Endometrium (tissue), 2 donors: ENCODE results near the gene APH1B.

Source experiments
- FAIRE-seq: peaks from 2 replicates; lab custom pipeline; 2012; peaks lifted over from hg19 to GRCh38; lab: Jason Lieb, UNC
- donor health status: control.
- donor health status: control.

Gene APH1B

DNA sequence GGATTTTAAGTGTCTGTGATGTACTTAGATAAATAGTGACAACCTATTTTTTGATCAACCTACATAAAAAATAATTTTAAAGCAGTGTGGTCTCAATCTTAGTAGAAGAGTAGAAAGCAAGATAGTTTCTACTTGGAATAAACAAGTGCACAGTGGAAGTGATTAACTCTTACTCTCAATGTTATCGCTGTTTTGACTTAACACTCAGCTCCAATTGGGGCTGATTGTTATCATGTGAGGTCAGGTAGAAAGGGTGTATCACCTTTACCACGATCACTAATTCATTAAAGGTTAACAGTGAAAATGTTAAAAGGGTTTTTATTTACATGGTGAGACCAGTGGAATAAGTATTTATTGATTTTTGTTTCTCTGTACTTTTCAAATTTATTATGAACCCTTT is 22.4 kb upstream of the APH1B start:
- no peak for FAIRE-seq

DNA sequence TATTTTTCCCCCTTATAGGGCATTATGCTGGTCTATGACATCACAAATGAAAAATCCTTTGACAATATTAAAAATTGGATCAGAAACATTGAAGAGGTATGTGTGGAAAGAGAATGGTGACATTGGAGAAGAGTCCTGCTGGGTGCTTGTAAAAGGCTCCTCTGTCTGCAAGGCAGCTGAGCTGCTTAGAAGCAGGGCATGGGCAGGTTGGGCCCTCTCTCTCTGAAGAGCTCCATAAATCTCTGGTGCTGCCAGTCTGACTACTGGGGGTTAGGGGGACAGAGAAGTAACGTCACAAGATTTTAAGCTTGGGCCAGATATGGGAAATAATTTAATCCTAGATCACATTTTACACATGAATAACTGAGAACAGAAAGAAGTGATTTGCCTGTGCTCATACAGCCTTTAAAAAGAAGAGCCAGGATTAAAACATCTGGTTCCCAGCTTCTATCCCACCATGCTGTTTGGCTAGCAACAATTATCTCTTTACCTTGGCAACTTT is 21.9 kb upstream of the APH1B start:
- FAIRE-seq = no peak

DNA sequence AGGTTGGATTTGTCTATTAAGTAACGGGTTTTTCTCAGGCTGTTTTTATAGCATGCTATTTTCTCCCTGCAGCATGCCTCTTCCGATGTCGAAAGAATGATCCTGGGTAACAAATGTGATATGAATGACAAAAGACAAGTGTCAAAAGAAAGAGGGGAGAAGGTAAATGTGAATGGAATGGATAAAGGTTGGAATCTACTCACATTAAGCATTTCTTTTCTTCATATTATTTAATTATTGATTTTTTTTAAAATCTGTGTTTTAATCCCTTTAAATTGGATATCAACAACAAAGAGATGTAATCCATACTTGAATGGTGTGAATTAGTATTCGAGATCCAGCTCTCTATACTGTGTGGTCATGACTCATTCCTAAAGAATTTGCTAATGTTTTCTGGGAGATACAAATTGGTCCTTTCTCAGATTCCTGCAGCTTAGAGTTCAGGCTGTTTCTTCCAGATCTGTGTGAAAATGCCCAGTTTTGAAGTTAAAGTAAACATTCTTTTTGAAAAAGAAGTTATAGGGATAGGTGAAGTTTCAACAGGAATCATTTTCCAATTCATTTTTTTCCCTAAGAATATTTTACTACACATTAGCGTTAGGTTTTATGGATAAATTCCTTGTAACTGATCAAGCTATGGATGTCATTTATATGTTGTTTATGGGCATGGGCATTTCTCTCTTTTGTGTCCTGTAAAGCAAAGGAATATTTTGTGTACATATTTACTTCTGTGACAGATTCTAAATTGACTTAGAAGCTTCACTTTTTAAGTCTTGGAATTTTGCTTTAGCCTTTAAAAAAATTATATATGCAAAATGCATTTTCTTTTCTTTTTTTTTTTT is 20.8 kb upstream of the APH1B start:
- FAIRE-seq = peak; percentile 35

DNA sequence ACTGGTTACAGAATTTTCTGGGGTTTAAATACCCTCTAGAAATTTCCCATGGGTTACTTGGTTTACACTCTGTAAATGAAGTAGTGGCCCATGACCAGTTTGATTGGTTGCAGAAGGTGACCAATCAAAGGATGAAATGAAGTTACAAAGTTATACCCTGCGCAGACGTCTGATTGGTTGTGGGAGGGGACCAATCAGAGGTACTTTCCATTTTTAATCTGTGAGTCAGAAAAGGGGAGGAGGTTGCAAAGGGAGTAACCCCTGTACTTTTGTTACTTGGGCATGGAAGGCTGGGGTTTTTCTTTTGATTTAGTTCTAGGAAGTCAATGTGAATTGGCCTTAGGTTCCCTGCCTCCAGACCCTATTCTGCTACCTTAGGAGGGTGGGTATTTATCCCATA is 18.7 kb upstream of the APH1B start:
- no peak for FAIRE-seq

DNA sequence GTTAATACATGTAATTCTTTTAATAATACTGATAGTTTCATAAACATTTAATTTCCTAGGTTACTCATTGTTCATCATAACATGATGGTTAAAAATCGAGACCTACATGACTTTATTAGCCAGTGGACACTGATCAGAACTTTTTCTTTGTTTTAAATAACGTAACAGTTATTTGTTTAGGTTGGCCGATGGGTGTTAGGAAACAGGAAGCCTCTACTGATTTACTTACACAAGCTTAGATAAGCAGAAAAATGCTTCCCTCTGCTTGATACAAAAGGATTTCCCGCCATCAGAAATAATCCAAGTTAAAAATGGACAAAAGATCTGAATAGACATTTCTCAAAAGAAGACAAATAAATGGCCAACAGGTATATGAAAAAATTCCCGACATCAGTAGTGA is 16.6 kb upstream of the APH1B start:
- no peak for FAIRE-seq

DNA sequence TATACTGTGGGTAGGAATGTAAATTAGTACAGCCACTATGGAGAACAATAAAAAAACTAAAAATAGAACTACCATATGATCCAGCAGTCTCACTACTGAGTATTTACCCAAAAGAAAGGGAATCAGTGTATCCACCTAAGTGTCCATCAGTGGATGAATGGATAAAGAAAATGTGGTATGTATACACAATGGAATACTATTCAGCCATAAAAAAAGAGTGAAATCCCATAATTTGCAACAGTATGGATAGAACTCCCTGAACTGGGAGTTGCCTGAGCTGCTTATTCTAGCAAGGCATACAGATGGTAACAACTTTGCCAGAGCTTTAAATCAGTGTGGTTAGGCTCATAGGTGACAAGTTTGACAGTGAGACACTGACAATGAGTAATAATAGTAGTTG is 16.1 kb upstream of the APH1B start:
- no peak for FAIRE-seq

DNA sequence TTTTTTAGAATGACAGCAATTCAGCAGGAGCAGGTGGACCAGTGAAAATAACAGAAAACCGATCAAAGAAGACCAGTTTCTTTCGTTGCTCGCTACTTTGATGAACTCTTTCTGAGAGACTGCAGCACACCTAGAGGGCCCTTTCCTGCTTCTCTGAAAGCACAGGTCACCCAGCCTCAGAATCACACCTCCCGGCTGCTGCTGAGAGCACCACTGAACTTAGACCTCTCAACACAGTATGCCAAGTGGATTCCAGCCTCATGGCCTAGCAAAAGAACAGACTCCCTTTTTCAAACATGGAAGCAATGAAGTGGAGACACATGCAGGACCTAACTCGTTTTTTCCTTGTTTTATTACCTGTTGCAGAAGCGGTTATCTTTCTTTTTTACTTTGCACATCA is 13.9 kb upstream of the APH1B start:
- FAIRE-seq = no peak

DNA sequence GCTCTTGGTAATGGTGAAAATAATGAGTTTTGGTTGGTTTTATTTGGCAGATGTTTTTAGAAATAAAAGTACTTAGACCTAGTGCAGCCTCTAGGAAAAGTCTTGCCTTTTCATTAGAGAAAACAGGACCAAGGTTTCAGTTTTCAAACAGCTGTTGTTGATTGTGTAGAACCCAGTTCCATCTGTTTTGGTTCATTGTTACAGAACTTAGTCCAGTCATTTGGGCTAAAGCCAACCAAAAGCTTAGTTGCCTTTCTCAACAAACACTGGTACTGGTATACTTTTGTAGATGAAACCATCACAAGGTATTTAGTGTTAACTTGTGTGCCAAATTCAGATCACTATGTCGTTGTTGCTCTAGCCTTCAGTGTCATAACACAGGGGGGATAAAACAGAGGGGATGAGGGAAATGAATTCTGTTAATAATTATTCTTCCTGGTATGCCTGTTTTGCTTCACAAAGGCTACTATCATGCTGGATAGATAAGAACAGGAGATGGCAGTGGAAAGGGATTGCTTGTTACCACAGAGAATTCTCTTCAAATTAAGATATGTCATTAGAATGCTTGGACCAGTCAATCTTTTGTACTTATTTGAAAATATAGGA is 12.6 kb upstream of the APH1B start:
- FAIRE-seq = no peak

DNA sequence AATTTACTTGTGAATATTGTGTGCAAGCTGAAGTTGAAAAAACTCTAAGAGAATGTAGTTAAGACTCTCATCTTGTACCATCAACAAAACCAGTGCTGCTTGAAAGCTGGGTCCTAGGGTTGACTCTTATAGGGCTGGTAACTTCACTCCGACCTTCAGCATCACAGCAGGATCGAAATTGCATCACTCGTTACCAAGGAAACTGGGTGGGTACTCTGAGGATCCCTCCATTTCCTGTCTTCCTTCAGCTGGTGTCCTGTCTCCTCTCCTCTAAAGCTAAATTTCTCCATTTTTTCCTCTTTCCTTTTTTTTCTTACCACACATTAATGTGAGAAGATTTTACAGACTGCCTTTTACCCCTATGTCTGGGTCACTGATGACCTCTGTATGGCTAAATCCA is 3.0 kb upstream of the APH1B start:
- no peak for FAIRE-seq

DNA sequence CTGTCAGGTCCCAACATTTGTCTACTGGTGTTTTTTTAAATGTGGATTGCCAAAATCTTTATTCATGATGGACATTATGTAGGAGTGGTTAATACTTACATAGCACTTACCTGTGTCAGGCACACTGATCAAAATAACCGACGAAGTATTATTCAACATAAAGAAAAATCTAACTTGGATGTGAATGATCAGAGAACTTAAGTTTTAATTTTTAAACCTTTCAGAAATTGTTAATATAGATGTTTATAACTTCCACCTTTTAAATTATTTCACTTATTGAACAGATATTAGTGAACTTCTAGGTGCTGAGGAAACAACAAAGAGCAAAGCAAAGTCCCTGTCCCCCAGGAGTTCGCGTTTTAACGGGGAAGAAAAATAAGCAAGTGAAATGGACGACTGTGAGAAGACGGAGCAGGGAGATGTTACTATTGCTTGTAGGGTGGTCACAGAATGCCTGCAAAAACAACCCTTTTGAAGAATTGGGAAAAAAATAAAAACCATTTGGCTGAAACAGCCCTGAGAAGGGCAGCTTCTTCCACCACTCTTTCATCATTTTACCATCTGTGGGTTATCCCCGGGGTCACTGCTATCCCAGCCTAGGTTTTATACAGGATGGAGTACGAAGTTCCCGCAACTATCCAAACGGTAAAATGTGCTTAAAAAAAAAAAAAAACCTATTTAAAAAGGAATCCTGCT is 915 bp upstream of the APH1B start:
- peak; percentile 39 for FAIRE-seq

DNA sequence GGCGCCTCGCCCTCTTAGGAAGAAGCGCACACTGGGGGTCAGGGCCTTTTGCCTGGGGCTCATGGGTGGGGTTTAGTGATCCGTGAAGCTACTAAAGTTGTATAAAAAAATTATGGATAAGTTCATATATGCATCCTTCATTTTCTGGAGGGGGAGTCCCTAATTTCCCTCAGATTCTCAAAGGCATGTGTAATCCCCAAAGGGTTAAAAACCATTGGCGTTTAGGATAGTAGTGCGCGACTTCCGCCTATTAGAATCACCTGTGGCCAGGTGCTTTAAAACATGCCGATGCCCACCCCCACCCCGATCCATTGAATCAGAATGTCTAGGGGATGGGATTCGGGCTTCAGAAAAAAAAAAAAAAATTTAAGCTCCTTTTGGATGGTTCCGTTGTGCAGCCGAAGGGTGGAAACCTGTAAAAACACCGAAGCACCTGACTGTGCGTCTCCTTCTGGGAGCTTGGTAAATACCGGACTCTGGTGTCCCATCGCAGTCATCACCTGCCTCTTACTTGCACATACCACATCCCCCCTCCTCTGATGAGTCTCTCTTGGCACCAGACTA is 570 bp downstream of the APH1B start:
- no peak for FAIRE-seq

DNA sequence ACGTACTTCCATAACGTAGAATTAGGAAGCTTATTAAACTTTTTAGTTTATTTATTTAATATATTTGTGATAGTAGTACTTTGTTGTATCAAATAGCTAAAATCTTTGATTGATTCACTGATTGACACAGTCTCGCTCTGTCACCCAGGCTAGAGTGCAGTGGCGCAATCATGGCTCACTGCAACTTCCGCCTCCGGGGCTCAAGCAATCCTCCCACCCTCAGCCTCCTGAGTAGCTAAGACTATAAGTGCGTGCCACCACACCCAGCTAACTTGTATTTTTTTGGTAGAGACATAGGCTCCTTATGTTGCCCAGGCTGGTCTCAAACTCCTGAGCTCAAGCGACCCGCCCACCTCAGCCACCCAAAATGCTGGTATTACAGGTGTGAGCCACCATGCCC is 5.7 kb downstream of the APH1B start:
- no peak for FAIRE-seq

DNA sequence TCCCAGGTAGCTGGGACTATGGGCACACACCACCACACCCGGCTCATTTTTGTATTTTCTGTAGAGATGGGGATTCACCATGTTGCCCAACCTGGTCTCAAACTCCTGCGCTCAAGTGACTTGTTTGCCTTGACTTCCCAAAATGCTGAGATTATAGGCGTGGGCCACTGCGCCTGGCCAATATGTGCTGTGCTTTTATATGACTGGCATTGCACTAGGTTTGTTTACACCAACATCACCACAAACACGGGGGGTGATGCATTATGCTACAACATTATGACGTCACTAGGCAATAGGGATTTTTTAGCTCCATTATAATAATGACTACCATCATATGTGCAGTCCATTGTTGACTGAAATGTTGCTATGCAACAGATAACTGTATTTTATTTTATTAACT is 6.9 kb downstream of the APH1B start:
- FAIRE-seq = no peak

DNA sequence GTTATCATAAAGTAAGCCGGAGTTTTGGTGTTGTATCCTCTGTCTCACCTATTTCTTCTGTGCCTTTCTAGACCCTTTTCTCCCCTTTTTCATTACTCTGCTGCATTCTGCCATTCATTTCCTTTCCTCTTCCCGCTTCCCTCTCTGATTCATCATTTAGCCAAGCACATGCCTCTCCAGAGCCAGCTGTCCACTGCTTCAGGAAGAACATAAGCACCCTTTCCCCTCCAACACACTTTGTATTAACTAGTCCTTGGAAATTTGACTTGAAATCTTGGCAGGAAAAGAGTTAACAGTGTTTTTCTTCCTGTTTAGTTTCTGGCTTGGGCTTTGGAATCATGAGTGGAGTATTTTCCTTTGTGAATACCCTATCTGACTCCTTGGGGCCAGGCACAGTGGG is 9.7 kb downstream of the APH1B start:
- FAIRE-seq = no peak

DNA sequence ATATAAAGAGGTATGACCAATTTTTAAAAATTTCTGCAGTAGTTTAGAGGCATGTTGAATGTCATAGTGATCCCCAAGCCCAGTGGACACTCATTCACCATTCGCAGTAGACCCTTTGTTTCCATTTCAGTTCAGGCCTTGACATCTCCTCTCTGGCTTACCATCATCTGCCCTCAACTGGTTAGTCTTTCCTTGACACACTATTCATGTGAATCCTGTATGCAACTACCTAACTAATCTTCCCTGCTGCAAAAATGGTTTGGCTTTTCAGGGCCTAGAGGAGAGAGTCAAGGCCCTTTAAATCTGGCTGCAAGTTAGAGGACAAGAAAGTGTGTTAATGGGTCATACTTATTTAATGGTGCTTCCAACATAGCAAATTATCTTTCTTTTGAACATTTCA is 10.9 kb downstream of the APH1B start:
- no peak for FAIRE-seq

DNA sequence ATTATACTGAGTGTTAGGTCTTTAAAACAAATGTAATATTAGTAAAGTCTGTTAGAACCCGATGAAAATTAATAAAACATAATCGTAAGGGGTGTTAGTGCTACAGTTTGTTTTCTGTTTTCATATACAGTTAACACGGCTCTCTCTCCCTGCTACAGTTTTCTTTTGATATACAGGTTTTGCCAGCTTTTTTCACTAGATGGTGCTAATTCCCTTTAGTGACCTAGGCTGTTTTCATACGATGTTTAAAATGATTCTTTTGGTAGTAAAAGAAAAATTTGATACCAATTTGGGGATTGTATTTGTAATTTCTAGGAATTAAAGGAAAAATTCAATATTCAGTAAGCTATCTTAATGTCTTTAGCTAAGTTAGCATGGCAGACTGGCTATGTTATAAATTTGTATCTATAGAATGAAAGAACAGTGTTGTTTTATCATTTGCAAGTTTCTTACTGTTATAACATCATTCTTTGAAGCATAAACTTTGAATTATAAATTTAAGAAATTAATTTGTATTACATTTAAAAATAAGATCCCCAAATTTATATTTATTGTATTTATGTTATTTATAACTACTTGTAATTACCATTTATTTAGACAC is 11.5 kb downstream of the APH1B start:
- peak; percentile 91 for FAIRE-seq

DNA sequence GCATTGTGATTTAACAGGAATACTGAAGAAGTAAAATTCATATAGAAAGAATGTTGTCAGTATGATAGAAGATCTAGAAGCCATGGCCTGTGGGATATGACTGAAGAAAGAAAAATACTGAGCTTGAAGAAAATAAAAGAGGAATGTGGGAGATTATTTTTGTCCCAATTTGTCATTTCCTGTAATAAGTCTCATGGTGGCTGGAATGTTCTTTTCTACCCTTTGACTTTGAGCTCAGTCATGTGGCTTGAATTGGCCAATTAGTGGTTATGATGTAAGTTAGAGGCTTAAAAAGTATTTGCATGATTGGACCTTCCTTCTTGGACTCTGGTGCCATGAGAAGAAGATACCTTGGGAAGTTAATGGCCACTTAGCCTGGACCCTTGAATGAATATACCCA is 14.1 kb downstream of the APH1B start:
- no peak for FAIRE-seq

DNA sequence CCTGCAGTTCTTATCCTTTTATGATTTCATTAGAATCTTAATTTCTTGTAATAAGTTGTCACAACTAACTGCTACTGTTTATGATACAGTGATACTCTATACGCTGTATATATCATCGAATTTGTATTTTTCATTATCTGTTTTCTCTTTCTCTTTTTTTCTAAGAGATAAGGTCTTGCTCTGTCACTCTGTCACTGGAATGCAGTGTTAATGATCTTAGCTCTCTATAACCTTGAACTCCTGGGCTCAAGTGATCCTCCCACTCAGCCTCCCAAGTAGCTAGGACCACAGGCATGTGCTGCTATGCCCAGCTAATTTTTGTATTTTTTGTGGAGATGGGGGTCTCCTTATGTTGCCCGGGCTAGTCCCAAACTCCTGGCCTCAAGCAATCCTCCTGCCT is 14.8 kb downstream of the APH1B start:
- FAIRE-seq = no peak

DNA sequence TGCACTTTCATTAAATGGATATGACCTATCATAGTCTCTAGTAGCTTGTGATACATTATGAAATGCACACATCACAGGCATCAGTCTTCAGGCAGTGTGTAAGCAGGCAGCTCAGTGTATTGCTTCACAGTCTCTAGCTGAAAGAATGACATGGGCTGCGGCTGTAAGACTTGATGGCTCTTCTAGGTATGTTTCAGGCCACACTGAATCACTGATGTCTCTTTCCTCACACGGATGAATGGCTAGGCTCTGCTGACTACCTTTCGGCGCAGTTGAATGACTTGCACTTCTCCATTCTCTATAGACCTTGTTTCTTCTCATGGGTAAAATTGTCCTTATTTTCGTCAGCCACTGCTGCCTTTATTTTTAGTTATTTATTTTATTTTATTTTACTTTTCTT is 15.4 kb downstream of the APH1B start:
- FAIRE-seq = no peak

DNA sequence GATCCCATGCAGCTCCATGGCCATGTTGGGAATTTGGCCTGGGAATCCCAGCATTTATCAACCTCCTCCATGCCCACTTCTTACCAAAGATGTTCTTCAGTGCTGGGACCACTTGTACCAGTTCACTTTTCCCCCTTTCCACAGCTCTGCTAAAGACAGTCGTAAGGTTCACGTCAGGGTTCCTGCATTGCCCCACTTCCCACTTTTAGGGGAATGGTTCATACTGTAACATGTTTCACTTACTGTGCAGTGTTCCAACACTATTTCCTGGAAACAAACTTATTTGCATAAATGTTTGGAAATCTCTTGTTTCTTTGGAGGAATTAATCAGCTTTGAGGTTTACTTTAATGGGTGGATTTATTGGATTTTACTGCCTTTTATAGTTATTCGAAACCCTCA is 17.0 kb downstream of the APH1B start:
- no peak for FAIRE-seq

DNA sequence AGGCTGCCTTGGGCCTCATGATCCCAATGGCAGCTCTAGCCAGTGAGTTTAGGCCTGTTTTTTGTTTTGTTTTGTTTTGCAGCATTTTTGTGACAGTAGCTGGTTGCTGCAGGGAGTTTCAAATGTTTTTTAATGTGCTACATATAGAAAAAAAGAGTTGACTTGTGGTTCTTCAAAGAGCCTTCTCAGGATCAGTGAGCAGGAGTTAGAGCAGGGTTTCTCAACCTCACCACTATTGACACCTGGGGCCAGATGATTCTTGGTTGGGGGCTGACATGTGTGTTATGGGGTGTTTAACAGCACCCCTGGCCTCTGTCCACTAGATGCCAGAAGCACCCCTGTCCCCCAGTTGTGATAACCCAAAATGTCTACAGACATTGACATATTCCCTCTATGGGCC is 17.9 kb downstream of the APH1B start:
- no peak for FAIRE-seq

DNA sequence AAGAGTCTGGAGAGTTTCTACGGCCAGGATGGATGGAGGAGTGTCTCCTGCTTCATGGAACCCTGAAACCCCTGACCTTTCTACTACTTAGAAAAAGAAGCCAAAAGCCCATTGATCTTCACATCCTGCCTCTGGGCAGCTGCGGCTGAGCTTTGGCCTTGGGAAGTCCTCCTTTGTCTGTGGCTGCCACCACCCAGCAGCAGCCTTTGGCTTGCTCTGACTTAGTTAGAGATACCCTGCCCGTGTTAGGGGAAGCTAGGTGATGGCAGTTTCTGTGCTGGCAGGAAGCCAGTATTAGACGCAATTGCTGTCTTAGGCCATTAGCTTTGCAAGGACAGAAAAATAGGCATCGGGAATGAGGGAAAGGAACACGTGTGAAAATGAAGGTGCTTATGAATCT is 18.8 kb downstream of the APH1B start:
- no peak for FAIRE-seq
